OCI-LY3 (cell line): ENCODE results near the gene NOXO1.

Experiments used
- H2AFZ ChIP-seq: fragments of 200-600, 300-600 bp; shearing (Covaris generic); 2 replicates; pipeline ENCODE4 v1.6.0; 2014; ENCODE audit warnings: antibody characterized with exemption, low read depth, low read length
- H3K27ac ChIP-seq: fragments of 200-600, 300-600 bp; sonication (generic); 2 replicates; pipeline ENCODE4 v1.5.1; 2014; ENCODE audit warnings: mild to moderate bottlenecking, low read length, moderate library complexity, mixed read lengths
- H3K27me3 ChIP-seq: fragments of 200-600, 300-600 bp; sonication (generic); 2 replicates; pipeline ENCODE4 v1.6.1; 2014; ENCODE audit warnings: low read depth, low read length, mixed read lengths
- H3K36me3 ChIP-seq: fragments of 200-600, 300-600 bp; sonication (generic); replicated peaks from 2 replicates; pipeline ENCODE3; 2014; ENCODE audit warnings: low read depth, low read length, mixed read lengths
- H3K4me1 ChIP-seq: fragments of 300-600, 200-600 bp; sonication (generic); 2 replicates; pipeline ENCODE4 v1.6.1; 2014; ENCODE audit warnings: low read length, mixed read lengths
- H3K4me2 ChIP-seq: fragments of 200-600, 300-600 bp; sonication (generic); 2 replicates; pipeline ENCODE4 v1.6.1; 2014; ENCODE audit warnings: low read length, mixed read lengths
- H3K4me3 ChIP-seq: fragments of 300-600, 200-600 bp; sonication (generic); 2 replicates; pipeline ENCODE4 v1.5.1; 2014; ENCODE audit warnings: antibody characterized with exemption, mild to moderate bottlenecking, low read length, moderate library complexity
- H3K79me2 ChIP-seq: fragments of 300-600, 200-600 bp; shearing (Covaris generic); 2 replicates; pipeline ENCODE4 v1.6.1; 2014; ENCODE audit warnings: mild to moderate bottlenecking, low read length, mixed read lengths
- H3K9ac ChIP-seq: fragments of 300-600, 200-600 bp; shearing (Covaris generic); 2 replicates; pipeline ENCODE4 v1.6.0; 2014; ENCODE audit warnings: mild to moderate bottlenecking, low read length, moderate library complexity
- H3K9me3 ChIP-seq: fragments of 200-600, 300-600 bp; shearing (Covaris generic); 2 replicates; pipeline ENCODE4 v1.6.1; 2014; ENCODE audit warnings: low read length, mixed read lengths; ENCODE audit not compliant: insufficient read depth
- H4K20me1 ChIP-seq: fragments of 200-600, 300-600 bp; sonication (generic); 2 replicates; pipeline ENCODE4 v1.6.1; 2016; ENCODE audit warnings: low read length, mixed read lengths; ENCODE audit not compliant: insufficient read depth
- EZH2phosphoT487 ChIP-seq: fragments of 200-600 bp; shearing (Covaris generic); IDR thresholded peaks from 2 replicates; pipeline ENCODE4 v1.6.1; 2018; ENCODE audit warnings: antibody characterized with exemption, mixed run types, low read depth
- TF ChIP-seq, protein P1 (sequence below): fragments of 200-600, 300-600 bp; sonication (generic); IDR thresholded peaks from 2 replicates; pipeline ENCODE4 v1.5.1; 2014; ENCODE audit warnings: antibody characterized with exemption, low read length, low read depth

Gene NOXO1

DNA sequence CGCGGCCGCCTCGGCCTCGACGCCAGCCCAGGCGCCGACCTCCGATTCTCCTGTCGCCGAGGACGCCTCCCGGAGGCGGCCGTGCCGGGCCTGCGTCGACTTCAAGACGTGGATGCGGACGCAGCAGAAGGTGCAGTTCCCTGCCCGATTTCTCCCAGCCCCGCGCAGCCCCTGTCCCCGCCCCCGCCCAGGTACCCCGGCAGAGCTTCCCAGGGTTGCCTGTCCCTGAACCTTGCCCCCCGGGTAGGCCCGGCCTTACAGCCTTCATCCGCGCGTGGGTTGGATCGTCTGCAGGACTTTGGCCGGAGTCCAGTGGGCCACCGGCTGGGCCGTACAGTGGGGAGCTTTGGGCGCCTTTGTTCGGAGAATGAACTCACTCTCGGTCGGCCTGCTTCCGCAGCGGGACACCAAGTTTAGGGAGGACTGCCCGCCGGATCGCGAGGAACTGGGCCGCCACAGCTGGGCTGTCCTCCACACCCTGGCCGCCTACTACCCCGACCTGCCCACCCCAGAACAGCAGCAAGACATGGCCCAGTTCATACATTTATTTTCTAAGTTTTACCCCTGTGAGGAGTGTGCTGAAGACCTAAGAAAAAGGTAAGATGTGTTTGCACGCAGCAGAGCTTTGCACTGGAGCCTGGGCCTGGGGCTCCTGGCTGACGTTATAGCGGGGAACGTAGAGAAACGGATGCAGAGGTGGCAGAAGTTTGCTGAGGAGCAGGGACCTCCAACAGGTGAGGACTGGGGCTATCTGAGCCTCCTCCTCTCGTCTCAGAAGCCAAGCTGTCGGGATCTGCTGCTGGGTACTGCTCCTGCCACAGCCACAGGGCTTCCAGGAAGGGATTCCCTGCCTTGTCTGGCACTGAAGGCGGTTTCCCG lies 3.3 kb upstream of the NOXO1 start:
- Histone ChIP-seq H3K4me3 (peak overlapping the region; percentile 95), H3K4me2 (peak overlapping the region; percentile 98), H3K4me1 (peaks cover 10% of the 10 kb centered on the region), H3K9me3 (no peaks in the 10 kb centered on the region), H3K27me3 (no peaks in the 10 kb centered on the region), H3K79me2 (peaks cover 12% of the 10 kb centered on the region), H3K27ac (no peak overlapping the region), H2AFZ (no peak overlapping the region; the same call in 1 of the 2 replicates), H4K20me1 (no peaks in the 10 kb centered on the region), H3K9ac (peak overlapping the region; percentile 88), H3K36me3 (peaks cover 14% of the 10 kb centered on the region)
- TF ChIP-seq, protein P1, sequence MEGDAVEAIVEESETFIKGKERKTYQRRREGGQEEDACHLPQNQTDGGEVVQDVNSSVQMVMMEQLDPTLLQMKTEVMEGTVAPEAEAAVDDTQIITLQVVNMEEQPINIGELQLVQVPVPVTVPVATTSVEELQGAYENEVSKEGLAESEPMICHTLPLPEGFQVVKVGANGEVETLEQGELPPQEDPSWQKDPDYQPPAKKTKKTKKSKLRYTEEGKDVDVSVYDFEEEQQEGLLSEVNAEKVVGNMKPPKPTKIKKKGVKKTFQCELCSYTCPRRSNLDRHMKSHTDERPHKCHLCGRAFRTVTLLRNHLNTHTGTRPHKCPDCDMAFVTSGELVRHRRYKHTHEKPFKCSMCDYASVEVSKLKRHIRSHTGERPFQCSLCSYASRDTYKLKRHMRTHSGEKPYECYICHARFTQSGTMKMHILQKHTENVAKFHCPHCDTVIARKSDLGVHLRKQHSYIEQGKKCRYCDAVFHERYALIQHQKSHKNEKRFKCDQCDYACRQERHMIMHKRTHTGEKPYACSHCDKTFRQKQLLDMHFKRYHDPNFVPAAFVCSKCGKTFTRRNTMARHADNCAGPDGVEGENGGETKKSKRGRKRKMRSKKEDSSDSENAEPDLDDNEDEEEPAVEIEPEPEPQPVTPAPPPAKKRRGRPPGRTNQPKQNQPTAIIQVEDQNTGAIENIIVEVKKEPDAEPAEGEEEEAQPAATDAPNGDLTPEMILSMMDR, result no peak
- no peak for TF ChIP-seq EZH2phosphoT487

DNA sequence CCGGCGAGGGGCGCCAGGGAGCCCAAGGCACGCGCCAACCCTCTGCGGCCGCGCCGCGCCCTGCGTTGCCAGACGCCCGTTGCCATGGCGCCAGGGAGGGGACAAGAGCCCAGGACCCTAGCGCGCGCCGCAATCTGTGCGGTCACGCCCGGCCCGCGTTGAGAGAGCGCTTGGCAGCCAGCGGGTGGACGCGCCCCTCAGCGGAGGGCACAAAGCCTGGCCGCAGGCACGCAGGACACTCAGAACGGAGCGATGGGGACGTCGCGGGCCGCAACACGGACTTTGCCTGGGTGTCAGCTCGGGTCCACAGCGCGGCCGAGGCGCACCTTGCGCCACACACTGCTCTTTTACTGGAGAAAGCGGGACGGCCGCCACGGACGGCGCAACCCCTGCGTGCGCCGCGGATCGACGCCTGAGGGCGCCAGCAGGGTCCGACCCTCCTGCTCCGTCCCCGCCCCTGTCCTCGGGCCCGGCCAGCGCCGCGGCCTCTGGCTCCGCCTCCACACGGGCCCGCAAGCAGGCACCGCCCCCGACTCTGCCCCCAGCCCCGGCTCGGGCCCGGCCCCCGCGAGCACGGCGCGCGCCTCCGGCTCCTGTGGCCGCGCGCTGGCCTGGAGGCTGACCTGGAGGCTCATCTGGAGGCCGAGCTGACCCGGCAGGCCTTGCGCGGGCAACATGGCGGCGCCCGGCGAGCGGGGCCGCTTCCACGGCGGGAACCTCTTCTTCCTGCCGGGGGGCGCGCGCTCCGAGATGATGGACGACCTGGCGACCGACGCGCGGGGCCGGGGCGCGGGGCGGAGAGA lies 2.5 kb upstream of the NOXO1 start, which contains the start of gene GFER:
Gene GFER, plus strand, starts transcription at position 650 of the 803 bp plus-strand sequence. Its CDS starts 26 bp downstream, at position 676.
- Histone ChIP-seq H3K27me3 (no peaks in the 10 kb centered on the region), H3K4me1 (peaks cover 10% of the 10 kb centered on the region), H3K9me3 (no peaks in the 10 kb centered on the region), H3K9ac (peak within 1 kb of the TSS; percentile 88), H3K36me3 (peaks cover 16% of the 10 kb centered on the region), H3K4me3 (peak within 1 kb of the TSS; percentile 95), H3K27ac (no peak within 1 kb of the TSS), H3K79me2 (peaks cover 12% of the 10 kb centered on the region), H3K4me2 (peak within 1 kb of the TSS; percentile 98), H2AFZ (peak within 1 kb of the TSS; percentile 55; the same call in 1 of the 2 replicates), H4K20me1 (no peaks in the 10 kb centered on the region)
- TF ChIP-seq, protein P1, result no peak
- no peak for TF ChIP-seq EZH2phosphoT487

DNA sequence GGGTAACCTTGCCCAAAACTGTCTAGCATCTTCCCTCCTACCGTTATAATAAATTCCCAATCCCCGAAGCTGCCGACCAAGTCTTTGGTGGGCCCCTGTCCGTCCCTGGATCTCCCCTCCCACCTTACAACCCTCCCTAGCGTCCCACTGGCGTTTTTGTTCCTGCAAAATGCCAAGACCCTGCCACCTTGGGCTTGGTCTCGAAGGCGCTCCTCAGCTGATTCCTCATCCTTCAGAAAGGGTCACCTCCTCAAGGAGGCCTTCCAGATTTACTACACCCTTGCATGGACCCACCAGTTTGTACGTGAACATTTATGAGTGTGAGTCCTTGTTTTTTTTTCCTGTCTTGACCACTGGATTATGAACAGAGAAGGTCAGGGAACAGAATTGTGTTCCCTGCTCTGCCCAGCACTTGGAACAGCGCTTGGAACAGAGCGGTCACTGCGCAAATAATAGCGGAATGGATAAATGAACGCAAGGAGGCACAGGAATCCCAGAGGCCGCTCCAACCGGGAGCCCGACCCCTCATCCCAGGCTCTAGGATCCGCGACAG lies 1.8 kb upstream of the NOXO1 start:
- Histone ChIP-seq H3K4me3 (peak overlapping the region; percentile 95; the same call in 1 of the 2 replicates), H2AFZ (no peak overlapping the region), H4K20me1 (no peaks in the 10 kb centered on the region), H3K27me3 (no peaks in the 10 kb centered on the region), H3K4me2 (no peak overlapping the region), H3K4me1 (peaks cover 10% of the 10 kb centered on the region), H3K36me3 (peaks cover 19% of the 10 kb centered on the region), H3K27ac (no peak overlapping the region), H3K9ac (no peak overlapping the region), H3K9me3 (no peaks in the 10 kb centered on the region), H3K79me2 (peaks cover 12% of the 10 kb centered on the region)
- TF ChIP-seq, protein P1, result no peak
- no peak for TF ChIP-seq EZH2phosphoT487
